ENCODE results near the gene ARHGEF28.

Gene ARHGEF28

GRCh38 chr5:73619606-73620333 lies 6.2 kb upstream of the ARHGEF28 start:
- peak in 2 of 3 experiments; percentile 36 to 84 for DNase-seq

GRCh38 chr5:73620334-73620687 lies 5.7 kb upstream of the ARHGEF28 start:
- no peak for DNase-seq

- DNase-seq: no peak
Measured at GRCh38 chr5:73623060-73623459, 2.9 kb upstream of the ARHGEF28 start.

- peak in 1 of 3 experiments; percentile 15 for DNase-seq
Measured at GRCh38 chr5:73623901-73624404, 2.0 kb upstream of the ARHGEF28 start.

- no peak for DNase-seq
Measured at GRCh38 chr5:73624888-73625287, 1.1 kb upstream of the ARHGEF28 start.

- no peak for DNase-seq
Measured at GRCh38 chr5:73625372-73625943, 538 bp upstream of the ARHGEF28 start.

- DNase-seq: no peak
Measured at GRCh38 chr5:73626814-73627313, 868 bp downstream of the ARHGEF28 start.

GRCh38 chr5:73629456-73629855 lies 3.5 kb downstream of the ARHGEF28 start:
- DNase-seq: no peak

- no peak for DNase-seq
Measured at GRCh38 chr5:73630765-73631164, 4.8 kb downstream of the ARHGEF28 start.

GRCh38 chr5:73631500-73631899 lies 5.5 kb downstream of the ARHGEF28 start:
- peak in 1 of 3 experiments; percentile 9 for DNase-seq

- DNase-seq: no peak
Measured at GRCh38 chr5:73633060-73633459, 7.1 kb downstream of the ARHGEF28 start.

- no peak for DNase-seq
Measured at GRCh38 chr5:73636408-73636807, 10.4 kb downstream of the ARHGEF28 start.

GRCh38 chr5:73637565-73637964 lies 11.6 kb downstream of the ARHGEF28 start:
- DNase-seq: peak in 2 of 3 experiments; percentile 12 to 46

GRCh38 chr5:73638344-73639095 lies 12.5 kb downstream of the ARHGEF28 start:
- no peak for DNase-seq

- DNase-seq: peak in 1 of 3 experiments; percentile 15
Measured at GRCh38 chr5:73640861-73641320, 14.9 kb downstream of the ARHGEF28 start.

GRCh38 chr5:73641811-73642210 lies 15.8 kb downstream of the ARHGEF28 start:
- no peak for DNase-seq

GRCh38 chr5:73642344-73642743 lies 16.3 kb downstream of the ARHGEF28 start:
- no peak for DNase-seq

GRCh38 chr5:73644385-73644963 lies 18.5 kb downstream of the ARHGEF28 start:
- peak in 1 of 3 experiments; percentile 13 for DNase-seq

- DNase-seq: no peak
Measured at GRCh38 chr5:73647721-73648120, 21.7 kb downstream of the ARHGEF28 start.

- DNase-seq: no peak
Measured at GRCh38 chr5:73648515-73648914, 22.5 kb downstream of the ARHGEF28 start.

GRCh38 chr5:73649926-73650325 lies 23.9 kb downstream of the ARHGEF28 start:
- DNase-seq: no peak

GRCh38 chr5:73652391-73652790 lies 26.4 kb downstream of the ARHGEF28 start:
- DNase-seq: no peak

Measured in NCI-H1417 (cell line).